Neural cell (in vitro differentiated cells): Measurements from ENCODE around the gene ZHX3.

Experiments used
- EP300 ChIP-seq: fragments of 450-650 bp; conservative IDR thresholded peaks from 2 replicates; pipeline ENCODE4 v1.6.1; 2014; ENCODE audit warnings: antibody characterized with exemption, mild to moderate bottlenecking, moderate library complexity; ENCODE audit not compliant: poor library complexity, severe bottlenecking
- EZH2 ChIP-seq: fragments of 200-600, 300-800 bp; shearing (Covaris generic), sonication (generic); IDR thresholded peaks from 2 replicates; pipeline ENCODE4 v1.6.1; 2014; ENCODE audit warnings: antibody characterized with exemption, low read length, borderline replicate concordance, mild to moderate bottlenecking; ENCODE audit not compliant: insufficient read depth, poor library complexity, severe bottlenecking
- MXI1 ChIP-seq: fragments of 450-650 bp; conservative IDR thresholded peaks from 2 replicates; pipeline ENCODE4 v1.6.1; 2014; ENCODE audit warnings: antibody characterized with exemption, mild to moderate bottlenecking; ENCODE audit not compliant: poor library complexity, severe bottlenecking
- POLR2AphosphoS5 ChIP-seq: IDR thresholded peaks from 2 replicates; pipeline ENCODE4 v1.6.1; 2012
- RAD21 ChIP-seq: fragments of 450-650 bp; conservative IDR thresholded peaks from 2 replicates; pipeline ENCODE4 v1.6.1; 2014; ENCODE audit warnings: antibody characterized with exemption, mild to moderate bottlenecking, moderate library complexity
- TAF1 ChIP-seq: IDR thresholded peaks from 2 replicates; pipeline ENCODE4 v1.6.1; 2012; ENCODE audit warnings: low read depth
- TF ChIP-seq, protein P1 (sequence below): fragments of 450-650 bp; IDR thresholded peaks from 2 replicates; pipeline ENCODE4 v1.5.1; 2014; ENCODE audit warnings: antibody characterized with exemption, mild to moderate bottlenecking, moderate library complexity; ENCODE audit not compliant: poor library complexity, severe bottlenecking
- TF ChIP-seq, protein P2 (sequence below): IDR thresholded peaks from 2 replicates; pipeline ENCODE4 v1.6.1; 2012; ENCODE audit warnings: borderline replicate concordance

GRCh38 chr20:41135888-41136679 lies 181.4 kb downstream of the ZHX3 start:
- TF ChIP-seq EZH2 (no peak), EP300 (no peak), TAF1 (no peak), MXI1 (no peak), RAD21 (no peak), POLR2AphosphoS5 (no peak)
- TF ChIP-seq, protein P1, sequence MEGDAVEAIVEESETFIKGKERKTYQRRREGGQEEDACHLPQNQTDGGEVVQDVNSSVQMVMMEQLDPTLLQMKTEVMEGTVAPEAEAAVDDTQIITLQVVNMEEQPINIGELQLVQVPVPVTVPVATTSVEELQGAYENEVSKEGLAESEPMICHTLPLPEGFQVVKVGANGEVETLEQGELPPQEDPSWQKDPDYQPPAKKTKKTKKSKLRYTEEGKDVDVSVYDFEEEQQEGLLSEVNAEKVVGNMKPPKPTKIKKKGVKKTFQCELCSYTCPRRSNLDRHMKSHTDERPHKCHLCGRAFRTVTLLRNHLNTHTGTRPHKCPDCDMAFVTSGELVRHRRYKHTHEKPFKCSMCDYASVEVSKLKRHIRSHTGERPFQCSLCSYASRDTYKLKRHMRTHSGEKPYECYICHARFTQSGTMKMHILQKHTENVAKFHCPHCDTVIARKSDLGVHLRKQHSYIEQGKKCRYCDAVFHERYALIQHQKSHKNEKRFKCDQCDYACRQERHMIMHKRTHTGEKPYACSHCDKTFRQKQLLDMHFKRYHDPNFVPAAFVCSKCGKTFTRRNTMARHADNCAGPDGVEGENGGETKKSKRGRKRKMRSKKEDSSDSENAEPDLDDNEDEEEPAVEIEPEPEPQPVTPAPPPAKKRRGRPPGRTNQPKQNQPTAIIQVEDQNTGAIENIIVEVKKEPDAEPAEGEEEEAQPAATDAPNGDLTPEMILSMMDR: no peak
- TF ChIP-seq, protein P2, sequence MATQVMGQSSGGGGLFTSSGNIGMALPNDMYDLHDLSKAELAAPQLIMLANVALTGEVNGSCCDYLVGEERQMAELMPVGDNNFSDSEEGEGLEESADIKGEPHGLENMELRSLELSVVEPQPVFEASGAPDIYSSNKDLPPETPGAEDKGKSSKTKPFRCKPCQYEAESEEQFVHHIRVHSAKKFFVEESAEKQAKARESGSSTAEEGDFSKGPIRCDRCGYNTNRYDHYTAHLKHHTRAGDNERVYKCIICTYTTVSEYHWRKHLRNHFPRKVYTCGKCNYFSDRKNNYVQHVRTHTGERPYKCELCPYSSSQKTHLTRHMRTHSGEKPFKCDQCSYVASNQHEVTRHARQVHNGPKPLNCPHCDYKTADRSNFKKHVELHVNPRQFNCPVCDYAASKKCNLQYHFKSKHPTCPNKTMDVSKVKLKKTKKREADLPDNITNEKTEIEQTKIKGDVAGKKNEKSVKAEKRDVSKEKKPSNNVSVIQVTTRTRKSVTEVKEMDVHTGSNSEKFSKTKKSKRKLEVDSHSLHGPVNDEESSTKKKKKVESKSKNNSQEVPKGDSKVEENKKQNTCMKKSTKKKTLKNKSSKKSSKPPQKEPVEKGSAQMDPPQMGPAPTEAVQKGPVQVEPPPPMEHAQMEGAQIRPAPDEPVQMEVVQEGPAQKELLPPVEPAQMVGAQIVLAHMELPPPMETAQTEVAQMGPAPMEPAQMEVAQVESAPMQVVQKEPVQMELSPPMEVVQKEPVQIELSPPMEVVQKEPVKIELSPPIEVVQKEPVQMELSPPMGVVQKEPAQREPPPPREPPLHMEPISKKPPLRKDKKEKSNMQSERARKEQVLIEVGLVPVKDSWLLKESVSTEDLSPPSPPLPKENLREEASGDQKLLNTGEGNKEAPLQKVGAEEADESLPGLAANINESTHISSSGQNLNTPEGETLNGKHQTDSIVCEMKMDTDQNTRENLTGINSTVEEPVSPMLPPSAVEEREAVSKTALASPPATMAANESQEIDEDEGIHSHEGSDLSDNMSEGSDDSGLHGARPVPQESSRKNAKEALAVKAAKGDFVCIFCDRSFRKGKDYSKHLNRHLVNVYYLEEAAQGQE: no peak
